ENCODE measurements around the gene MFAP2.

DNA sequence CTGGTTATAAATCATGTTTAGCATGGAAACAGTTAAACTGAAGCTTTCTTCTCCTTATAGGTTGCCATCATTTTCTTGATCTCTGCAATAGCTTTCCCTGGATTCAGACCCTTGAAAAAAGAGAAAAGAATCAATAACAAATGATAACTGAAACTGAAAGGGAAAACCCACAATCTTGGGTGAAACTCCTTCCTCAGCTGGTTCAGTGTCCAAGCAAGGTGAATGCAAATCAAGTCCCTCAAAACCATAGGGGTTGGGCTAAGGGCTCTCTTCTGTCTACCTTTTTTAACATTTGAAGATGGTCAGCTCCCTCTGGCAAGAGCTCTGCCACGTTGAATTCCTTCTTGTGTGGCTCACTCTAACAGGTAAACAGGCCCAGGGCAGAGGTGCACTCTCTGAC is 38.4 kb upstream of the MFAP2 start:
- TF ChIP-seq NR3C1 (CRISPR knock-in tag; conservative IDR thresholded peaks at IDR 0.05; ENCODE audit: low read depth) = no peak
- TF ChIP-seq ETV6 (CRISPR knock-in tag; IDR thresholded peaks at IDR 0.05) = no peak
- TF ChIP-seq, protein P1, sequence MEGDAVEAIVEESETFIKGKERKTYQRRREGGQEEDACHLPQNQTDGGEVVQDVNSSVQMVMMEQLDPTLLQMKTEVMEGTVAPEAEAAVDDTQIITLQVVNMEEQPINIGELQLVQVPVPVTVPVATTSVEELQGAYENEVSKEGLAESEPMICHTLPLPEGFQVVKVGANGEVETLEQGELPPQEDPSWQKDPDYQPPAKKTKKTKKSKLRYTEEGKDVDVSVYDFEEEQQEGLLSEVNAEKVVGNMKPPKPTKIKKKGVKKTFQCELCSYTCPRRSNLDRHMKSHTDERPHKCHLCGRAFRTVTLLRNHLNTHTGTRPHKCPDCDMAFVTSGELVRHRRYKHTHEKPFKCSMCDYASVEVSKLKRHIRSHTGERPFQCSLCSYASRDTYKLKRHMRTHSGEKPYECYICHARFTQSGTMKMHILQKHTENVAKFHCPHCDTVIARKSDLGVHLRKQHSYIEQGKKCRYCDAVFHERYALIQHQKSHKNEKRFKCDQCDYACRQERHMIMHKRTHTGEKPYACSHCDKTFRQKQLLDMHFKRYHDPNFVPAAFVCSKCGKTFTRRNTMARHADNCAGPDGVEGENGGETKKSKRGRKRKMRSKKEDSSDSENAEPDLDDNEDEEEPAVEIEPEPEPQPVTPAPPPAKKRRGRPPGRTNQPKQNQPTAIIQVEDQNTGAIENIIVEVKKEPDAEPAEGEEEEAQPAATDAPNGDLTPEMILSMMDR (IDR thresholded peaks at IDR 0.05) = no peak
- TF ChIP-seq, protein P2, sequence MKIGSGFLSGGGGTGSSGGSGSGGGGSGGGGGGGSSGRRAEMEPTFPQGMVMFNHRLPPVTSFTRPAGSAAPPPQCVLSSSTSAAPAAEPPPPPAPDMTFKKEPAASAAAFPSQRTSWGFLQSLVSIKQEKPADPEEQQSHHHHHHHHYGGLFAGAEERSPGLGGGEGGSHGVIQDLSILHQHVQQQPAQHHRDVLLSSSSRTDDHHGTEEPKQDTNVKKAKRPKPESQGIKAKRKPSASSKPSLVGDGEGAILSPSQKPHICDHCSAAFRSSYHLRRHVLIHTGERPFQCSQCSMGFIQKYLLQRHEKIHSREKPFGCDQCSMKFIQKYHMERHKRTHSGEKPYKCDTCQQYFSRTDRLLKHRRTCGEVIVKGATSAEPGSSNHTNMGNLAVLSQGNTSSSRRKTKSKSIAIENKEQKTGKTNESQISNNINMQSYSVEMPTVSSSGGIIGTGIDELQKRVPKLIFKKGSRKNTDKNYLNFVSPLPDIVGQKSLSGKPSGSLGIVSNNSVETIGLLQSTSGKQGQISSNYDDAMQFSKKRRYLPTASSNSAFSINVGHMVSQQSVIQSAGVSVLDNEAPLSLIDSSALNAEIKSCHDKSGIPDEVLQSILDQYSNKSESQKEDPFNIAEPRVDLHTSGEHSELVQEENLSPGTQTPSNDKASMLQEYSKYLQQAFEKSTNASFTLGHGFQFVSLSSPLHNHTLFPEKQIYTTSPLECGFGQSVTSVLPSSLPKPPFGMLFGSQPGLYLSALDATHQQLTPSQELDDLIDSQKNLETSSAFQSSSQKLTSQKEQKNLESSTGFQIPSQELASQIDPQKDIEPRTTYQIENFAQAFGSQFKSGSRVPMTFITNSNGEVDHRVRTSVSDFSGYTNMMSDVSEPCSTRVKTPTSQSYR (CRISPR knock-in tag; IDR thresholded peaks at IDR 0.05) = no peak
- TF ChIP-seq, protein P3, sequence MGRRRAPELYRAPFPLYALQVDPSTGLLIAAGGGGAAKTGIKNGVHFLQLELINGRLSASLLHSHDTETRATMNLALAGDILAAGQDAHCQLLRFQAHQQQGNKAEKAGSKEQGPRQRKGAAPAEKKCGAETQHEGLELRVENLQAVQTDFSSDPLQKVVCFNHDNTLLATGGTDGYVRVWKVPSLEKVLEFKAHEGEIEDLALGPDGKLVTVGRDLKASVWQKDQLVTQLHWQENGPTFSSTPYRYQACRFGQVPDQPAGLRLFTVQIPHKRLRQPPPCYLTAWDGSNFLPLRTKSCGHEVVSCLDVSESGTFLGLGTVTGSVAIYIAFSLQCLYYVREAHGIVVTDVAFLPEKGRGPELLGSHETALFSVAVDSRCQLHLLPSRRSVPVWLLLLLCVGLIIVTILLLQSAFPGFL (CRISPR knock-in tag; IDR thresholded peaks at IDR 0.05; ENCODE audit: borderline replicate concordance) = no peak
- TF ChIP-seq, protein P4, sequence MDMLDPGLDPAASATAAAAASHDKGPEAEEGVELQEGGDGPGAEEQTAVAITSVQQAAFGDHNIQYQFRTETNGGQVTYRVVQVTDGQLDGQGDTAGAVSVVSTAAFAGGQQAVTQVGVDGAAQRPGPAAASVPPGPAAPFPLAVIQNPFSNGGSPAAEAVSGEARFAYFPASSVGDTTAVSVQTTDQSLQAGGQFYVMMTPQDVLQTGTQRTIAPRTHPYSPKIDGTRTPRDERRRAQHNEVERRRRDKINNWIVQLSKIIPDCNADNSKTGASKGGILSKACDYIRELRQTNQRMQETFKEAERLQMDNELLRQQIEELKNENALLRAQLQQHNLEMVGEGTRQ (CRISPR knock-in tag; IDR thresholded peaks at IDR 0.05) = no peak
- TF ChIP-seq, protein P5, sequence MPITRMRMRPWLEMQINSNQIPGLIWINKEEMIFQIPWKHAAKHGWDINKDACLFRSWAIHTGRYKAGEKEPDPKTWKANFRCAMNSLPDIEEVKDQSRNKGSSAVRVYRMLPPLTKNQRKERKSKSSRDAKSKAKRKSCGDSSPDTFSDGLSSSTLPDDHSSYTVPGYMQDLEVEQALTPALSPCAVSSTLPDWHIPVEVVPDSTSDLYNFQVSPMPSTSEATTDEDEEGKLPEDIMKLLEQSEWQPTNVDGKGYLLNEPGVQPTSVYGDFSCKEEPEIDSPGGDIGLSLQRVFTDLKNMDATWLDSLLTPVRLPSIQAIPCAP (CRISPR knock-in tag; IDR thresholded peaks at IDR 0.05) = no peak
- no peak for TF ChIP-seq NFE2L1 (CRISPR knock-in tag; IDR thresholded peaks at IDR 0.05)
- TF ChIP-seq, protein P6, sequence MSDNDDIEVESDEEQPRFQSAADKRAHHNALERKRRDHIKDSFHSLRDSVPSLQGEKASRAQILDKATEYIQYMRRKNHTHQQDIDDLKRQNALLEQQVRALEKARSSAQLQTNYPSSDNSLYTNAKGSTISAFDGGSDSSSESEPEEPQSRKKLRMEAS (CRISPR knock-in tag; IDR thresholded peaks at IDR 0.05) = no peak
- TF ChIP-seq, protein P7, sequence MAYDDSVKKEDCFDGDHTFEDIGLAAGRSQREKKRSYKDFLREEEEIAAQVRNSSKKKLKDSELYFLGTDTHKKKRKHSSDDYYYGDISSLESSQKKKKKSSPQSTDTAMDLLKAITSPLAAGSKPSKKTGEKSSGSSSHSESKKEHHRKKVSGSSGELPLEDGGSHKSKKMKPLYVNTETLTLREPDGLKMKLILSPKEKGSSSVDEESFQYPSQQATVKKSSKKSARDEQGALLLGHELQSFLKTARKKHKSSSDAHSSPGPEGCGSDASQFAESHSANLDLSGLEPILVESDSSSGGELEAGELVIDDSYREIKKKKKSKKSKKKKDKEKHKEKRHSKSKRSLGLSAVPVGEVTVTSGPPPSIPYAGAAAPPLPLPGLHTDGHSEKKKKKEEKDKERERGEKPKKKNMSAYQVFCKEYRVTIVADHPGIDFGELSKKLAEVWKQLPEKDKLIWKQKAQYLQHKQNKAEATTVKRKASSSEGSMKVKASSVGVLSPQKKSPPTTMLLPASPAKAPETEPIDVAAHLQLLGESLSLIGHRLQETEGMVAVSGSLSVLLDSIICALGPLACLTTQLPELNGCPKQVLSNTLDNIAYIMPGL (CRISPR knock-in tag; IDR thresholded peaks at IDR 0.05) = no peak
- TF ChIP-seq ESRRA (CRISPR knock-in tag; IDR thresholded peaks at IDR 0.05; ENCODE audit: borderline replicate concordance) = no peak
- TF ChIP-seq, protein P8, sequence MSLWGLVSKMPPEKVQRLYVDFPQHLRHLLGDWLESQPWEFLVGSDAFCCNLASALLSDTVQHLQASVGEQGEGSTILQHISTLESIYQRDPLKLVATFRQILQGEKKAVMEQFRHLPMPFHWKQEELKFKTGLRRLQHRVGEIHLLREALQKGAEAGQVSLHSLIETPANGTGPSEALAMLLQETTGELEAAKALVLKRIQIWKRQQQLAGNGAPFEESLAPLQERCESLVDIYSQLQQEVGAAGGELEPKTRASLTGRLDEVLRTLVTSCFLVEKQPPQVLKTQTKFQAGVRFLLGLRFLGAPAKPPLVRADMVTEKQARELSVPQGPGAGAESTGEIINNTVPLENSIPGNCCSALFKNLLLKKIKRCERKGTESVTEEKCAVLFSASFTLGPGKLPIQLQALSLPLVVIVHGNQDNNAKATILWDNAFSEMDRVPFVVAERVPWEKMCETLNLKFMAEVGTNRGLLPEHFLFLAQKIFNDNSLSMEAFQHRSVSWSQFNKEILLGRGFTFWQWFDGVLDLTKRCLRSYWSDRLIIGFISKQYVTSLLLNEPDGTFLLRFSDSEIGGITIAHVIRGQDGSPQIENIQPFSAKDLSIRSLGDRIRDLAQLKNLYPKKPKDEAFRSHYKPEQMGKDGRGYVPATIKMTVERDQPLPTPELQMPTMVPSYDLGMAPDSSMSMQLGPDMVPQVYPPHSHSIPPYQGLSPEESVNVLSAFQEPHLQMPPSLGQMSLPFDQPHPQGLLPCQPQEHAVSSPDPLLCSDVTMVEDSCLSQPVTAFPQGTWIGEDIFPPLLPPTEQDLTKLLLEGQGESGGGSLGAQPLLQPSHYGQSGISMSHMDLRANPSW (CRISPR knock-in tag; conservative IDR thresholded peaks at IDR 0.05; ENCODE audit: low read depth) = no peak
